Measurements from ENCODE around the gene ZNF385C. TPM values are rescaled to one million over a fixed set of nuclear protein-coding genes. Genes with fewer than 3 reads are reported as not detected.

The ZNF385C gene
- total and polyA plus RNA-seq, 4 donors, result 0.03 to 0.19 (median 0.06) TPM; not detected in 1

- TF ChIP-seq RXRA (IDR thresholded peaks at IDR 0.05), result no peak
- TF ChIP-seq, protein P1, sequence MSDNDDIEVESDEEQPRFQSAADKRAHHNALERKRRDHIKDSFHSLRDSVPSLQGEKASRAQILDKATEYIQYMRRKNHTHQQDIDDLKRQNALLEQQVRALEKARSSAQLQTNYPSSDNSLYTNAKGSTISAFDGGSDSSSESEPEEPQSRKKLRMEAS (IDR thresholded peaks at IDR 0.05), result no peak
- no peak for TF ChIP-seq FOXA1 (IDR thresholded peaks at IDR 0.05)
- TF ChIP-seq ATF3 (IDR thresholded peaks at IDR 0.05), result no peak
- no peak for TF ChIP-seq HNF4A (conservative IDR thresholded peaks at IDR 0.05)
These were observed 38.5 kb downstream of the ZNF385C start (continued) for GRCh38 chr17:42059815-42060214.

DNA sequence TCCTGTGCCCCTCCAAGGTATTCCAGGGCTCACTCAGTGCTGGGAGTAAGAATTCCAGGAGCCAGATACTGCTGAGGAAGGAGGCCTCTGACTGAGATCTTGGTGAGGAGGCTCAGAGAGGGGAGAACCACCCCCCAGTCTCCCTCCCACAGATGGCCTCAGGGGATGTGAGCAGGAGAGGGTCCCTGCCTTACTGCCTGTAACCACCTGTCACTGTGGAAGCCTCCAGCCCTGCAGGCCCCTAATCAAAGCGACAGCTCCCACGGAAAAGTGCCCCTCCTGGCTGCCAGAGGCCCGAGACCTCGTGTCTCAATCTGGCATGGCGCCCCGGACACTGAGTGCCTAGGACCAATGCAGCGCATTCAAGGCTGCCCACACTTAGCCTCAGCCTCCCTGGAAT is 40.2 kb downstream of the ZNF385C start:
- no peaks in the 10 kb centered on the region for H3K36me3 ChIP-seq (ENCODE audit: control insufficient read depth in 4 of 4, insufficient read depth in 3 of 4, low read depth in 1 of 4, low read length in 3 of 4)
- H3K27me3 ChIP-seq (ENCODE audit: control insufficient read depth in 4 of 4, insufficient read depth in 4 of 4, low read length in 3 of 4), result no peaks in the 10 kb centered on the region
- no peak for TF ChIP-seq HNF4G (IDR thresholded peaks at IDR 0.05)
- TF ChIP-seq, protein P2, sequence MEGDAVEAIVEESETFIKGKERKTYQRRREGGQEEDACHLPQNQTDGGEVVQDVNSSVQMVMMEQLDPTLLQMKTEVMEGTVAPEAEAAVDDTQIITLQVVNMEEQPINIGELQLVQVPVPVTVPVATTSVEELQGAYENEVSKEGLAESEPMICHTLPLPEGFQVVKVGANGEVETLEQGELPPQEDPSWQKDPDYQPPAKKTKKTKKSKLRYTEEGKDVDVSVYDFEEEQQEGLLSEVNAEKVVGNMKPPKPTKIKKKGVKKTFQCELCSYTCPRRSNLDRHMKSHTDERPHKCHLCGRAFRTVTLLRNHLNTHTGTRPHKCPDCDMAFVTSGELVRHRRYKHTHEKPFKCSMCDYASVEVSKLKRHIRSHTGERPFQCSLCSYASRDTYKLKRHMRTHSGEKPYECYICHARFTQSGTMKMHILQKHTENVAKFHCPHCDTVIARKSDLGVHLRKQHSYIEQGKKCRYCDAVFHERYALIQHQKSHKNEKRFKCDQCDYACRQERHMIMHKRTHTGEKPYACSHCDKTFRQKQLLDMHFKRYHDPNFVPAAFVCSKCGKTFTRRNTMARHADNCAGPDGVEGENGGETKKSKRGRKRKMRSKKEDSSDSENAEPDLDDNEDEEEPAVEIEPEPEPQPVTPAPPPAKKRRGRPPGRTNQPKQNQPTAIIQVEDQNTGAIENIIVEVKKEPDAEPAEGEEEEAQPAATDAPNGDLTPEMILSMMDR (IDR thresholded peaks at IDR 0.05; ENCODE audit: low read depth, low read length, missing input control), result no peak
- no peak for TF ChIP-seq SP1 (IDR thresholded peaks at IDR 0.05)
- TF ChIP-seq GABPA (IDR thresholded peaks at IDR 0.05 in 1 of 2, conservative IDR thresholded peaks at IDR 0.05 in 1 of 2), result no peak
- no peak for TF ChIP-seq REST (IDR thresholded peaks at IDR 0.05)
- WGBS, result 82% methylated on average over 7 of the region's 7 CpGs
- no peak overlapping the region for H3K4me3 ChIP-seq (ENCODE audit: low read depth in 1 of 3, low read length in 3 of 3)
- no peak for DNase-seq (ENCODE audit: low spot score)
- H3K27ac ChIP-seq (ENCODE audit: low read depth in 1 of 2, low read length in 2 of 2), result no peak overlapping the region
- no peaks in the 10 kb centered on the region for H3K9me3 ChIP-seq (ENCODE audit: control insufficient read depth in 4 of 4, low read length in 3 of 4)
- no peak overlapping the region for H3K9ac ChIP-seq (ENCODE audit: low read depth in 1 of 2, low read length in 2 of 2)
- H3K4me1 ChIP-seq (ENCODE audit: control insufficient read depth in 4 of 4, insufficient read depth in 4 of 4, low read length in 3 of 4), result no peaks in the 10 kb centered on the region

- H3K9ac ChIP-seq (ENCODE audit: low read depth in 1 of 2, low read length in 2 of 2), result no peak overlapping the region
- no peaks in the 10 kb centered on the region for H3K4me1 ChIP-seq (ENCODE audit: control insufficient read depth in 4 of 4, insufficient read depth in 4 of 4, low read length in 3 of 4)
- 83% methylated on average over 3 of the region's 3 CpGs for WGBS
- no peak for DNase-seq (ENCODE audit: low spot score)
- H3K9me3 ChIP-seq (ENCODE audit: control insufficient read depth in 4 of 4, low read length in 3 of 4), result no peaks in the 10 kb centered on the region
- no peak overlapping the region for H3K4me3 ChIP-seq (ENCODE audit: low read depth in 1 of 3, low read length in 3 of 3)
- no peaks in the 10 kb centered on the region for H3K36me3 ChIP-seq (ENCODE audit: control insufficient read depth in 4 of 4, insufficient read depth in 3 of 4, low read depth in 1 of 4, low read length in 3 of 4)
- TF ChIP-seq HNF4G (IDR thresholded peaks at IDR 0.05) (no peak), RAD21 (IDR thresholded peaks at IDR 0.05) (no peak), FOXA2 (IDR thresholded peaks at IDR 0.05) (no peak)
- TF ChIP-seq, protein P1 (IDR thresholded peaks at IDR 0.05), result no peak
- no peak overlapping the region for H3K27ac ChIP-seq (ENCODE audit: low read depth in 1 of 2, low read length in 2 of 2)
- no peaks in the 10 kb centered on the region for H3K27me3 ChIP-seq (ENCODE audit: control insufficient read depth in 4 of 4, insufficient read depth in 4 of 4, low read length in 3 of 4)
These were observed 41.6 kb downstream of the ZNF385C start for GRCh38 chr17:42056635-42057034.
